T-cell (primary cell): ENCODE data around the gene DENND4A. TPM values are rescaled to one million over a fixed set of nuclear protein-coding genes. Genes with fewer than 3 reads are reported as not detected.

ENCODE experiments used
- ATAC-seq, 4 experiments: fragments of 200-7000 bp in 3 of 4; fragments of 150-1000 bp in 1 of 4; cut with Tn5 transposase; replicated peaks in 1 of 4; 1 replicate in 3 of 4; 2 replicates in 1 of 4; pipeline ENCODE4 v1.10.0; 2021; ENCODE audit warnings: moderate library complexity in 3 of 4, mild to moderate bottlenecking in 2 of 4, moderate number of reproducible peaks in 1 of 4
- CTCF ChIA-PET, 2 donors: fragments of 300-600 bp; sonication (Branson Sonifier 250); formaldehyde crosslinking; loops; one replicate each; lab custom pipeline; 2022; ENCODE audit warnings: antibody characterized with exemption in 2 of 2; lab: Charles Lee
- POLR2A ChIA-PET, 2 donors: fragments of 300-600 bp; sonication (Branson Sonifier 250); formaldehyde crosslinking; loops; one replicate each; lab custom pipeline; 2022; ENCODE audit warnings: antibody characterized with exemption in 2 of 2; lab: Charles Lee
- DNase-seq, 35 experiments: peaks; one replicate each; pipeline versions ENCODE4 v3.0.0 to v3.0.0-alpha.2; 2013 to 2023
- H3K27ac ChIP-seq: one replicate; pipeline ENCODE4 v1.5.1; 2013; ENCODE audit warnings: low read length
- H3K27me3 ChIP-seq, 2 experiments: replicated peaks in 1 of 2; 1 replicate in 1 of 2; 2 replicates in 1 of 2; pipeline versions ENCODE4 v1.6.1 to v1.7.0; 2013; ENCODE audit warnings: low read length in 1 of 2, mixed read lengths in 1 of 2; ENCODE audit not compliant: control insufficient read depth in 2 of 2, insufficient read depth in 2 of 2; ENCODE audit errors: extremely low read depth in 1 of 2
- H3K36me3 ChIP-seq, 2 donors: 1 replicate in 1 of 2; 2 replicates in 1 of 2; pipeline versions ENCODE4 v1.6.1 to v1.7.0; 2013; ENCODE audit warnings: low read length in 1 of 2; ENCODE audit not compliant: control insufficient read depth in 2 of 2, insufficient read depth in 1 of 2; ENCODE audit errors: extremely low read depth in 1 of 2
- H3K4me1 ChIP-seq, 2 experiments: 1 replicate in 1 of 2; 2 replicates in 1 of 2; pipeline versions ENCODE4 v1.6.1 to v1.7.0; 2013; ENCODE audit warnings: low read length in 2 of 2, mixed read lengths in 1 of 2; ENCODE audit not compliant: insufficient read depth in 2 of 2, control insufficient read depth in 1 of 2; ENCODE audit errors: extremely low read depth in 1 of 2
- H3K4me3 ChIP-seq, 2 donors: 1 replicate in 1 of 2; 2 replicates in 1 of 2; pipeline versions ENCODE4 v1.5.1 to v1.7.0; 2013; ENCODE audit warnings: mild to moderate bottlenecking in 2 of 2, low read length in 1 of 2, moderate library complexity in 1 of 2; ENCODE audit not compliant: control insufficient read depth in 1 of 2; ENCODE audit errors: extremely low read depth in 1 of 2
- H3K9me3 ChIP-seq: 2 replicates; pipeline ENCODE4 v1.7.0; 2013
- H3K27ac Mint-ChIP-seq, 2 donors: one replicate each; pipeline ENCODE4 v1.8.0; 2020 to 2021; ENCODE audit warnings: mild to moderate bottlenecking in 2 of 2, mixed read lengths in 2 of 2
- H3K27me3 Mint-ChIP-seq, 2 donors: one replicate each; pipeline ENCODE4 v1.8.0; 2021 to 2022; ENCODE audit warnings: mixed read lengths in 2 of 2
- H3K36me3 Mint-ChIP-seq: one replicate; pipeline ENCODE4 v1.8.0; 2021; ENCODE audit warnings: mixed read lengths
- H3K4me1 Mint-ChIP-seq, 3 donors: one replicate each; pipeline ENCODE4 v1.8.0; 2020 to 2022; ENCODE audit warnings: mixed read lengths in 3 of 3, mild to moderate bottlenecking in 1 of 3
- H3K4me3 Mint-ChIP-seq, 3 donors: one replicate each; pipeline ENCODE4 v1.8.0; 2020 to 2022; ENCODE audit warnings: mild to moderate bottlenecking in 3 of 3, mixed read lengths in 3 of 3, moderate library complexity in 3 of 3
- H3K9me3 Mint-ChIP-seq, 3 donors: one replicate each; pipeline ENCODE4 v1.8.0; 2020 to 2022; ENCODE audit warnings: mixed read lengths in 3 of 3
- WGBS: methylation state at CpG from one replicate; pipeline ENCODE4 v1.1.5; 2013; ENCODE audit warnings: missing lambda C conversion rate; ENCODE audit not compliant: insufficient coverage; 5-methylcytosine and 5-hydroxymethylcytosine counted together
- total RNA-seq, 35 experiments: library from RNA in 6 of 35; stranded (reverse) in 6 of 35; fragments of 120-200 nt in 1 of 35; gene quantifications; one replicate each; pipeline versions ENCODE4 v1.2.1 to v1.2.4 and lab custom pipeline; 2013 to 2026

The DENND4A gene
- total RNA-seq, 5 donors from 2014 or later (not counting 1 experiment from before 2014, with no cell fraction given): 49.7 to 76.3 (median 57.1) TPM

- Histone ChIP-seq H3K9me3 (no peaks in the 10 kb centered on the region), H3K36me3 (no peaks in the 10 kb centered on the region), H3K4me1 (peaks cover 0 to 8% of the 10 kb centered on the region in 2 experiments), H3K4me3 (no peak overlapping the region), H3K27ac (no peak overlapping the region), H3K27me3 (no peaks in the 10 kb centered on the region)
- Mint-ChIP-seq H3K4me1 (peaks cover 11 to 27% (median 18%) of the 10 kb centered on the region in 3 donors), H3K27ac (no peak overlapping the region), H3K9me3 (no peaks in the 10 kb centered on the region), H3K27me3 (no peaks in the 10 kb centered on the region), H3K4me3 (no peak overlapping the region), H3K36me3 (peaks cover 10% of the 10 kb centered on the region)
- WGBS: no CpG with 5 or more reads among the region's 1 CpG
- DNase-seq (no peak), ATAC-seq (no peak)
- CTCF ChIA-PET: no interaction called here
- POLR2A ChIA-PET: no interaction called here
Observed at GRCh38 chr15:65634356-65634755, 157.7 kb downstream of the DENND4A start.

DNA sequence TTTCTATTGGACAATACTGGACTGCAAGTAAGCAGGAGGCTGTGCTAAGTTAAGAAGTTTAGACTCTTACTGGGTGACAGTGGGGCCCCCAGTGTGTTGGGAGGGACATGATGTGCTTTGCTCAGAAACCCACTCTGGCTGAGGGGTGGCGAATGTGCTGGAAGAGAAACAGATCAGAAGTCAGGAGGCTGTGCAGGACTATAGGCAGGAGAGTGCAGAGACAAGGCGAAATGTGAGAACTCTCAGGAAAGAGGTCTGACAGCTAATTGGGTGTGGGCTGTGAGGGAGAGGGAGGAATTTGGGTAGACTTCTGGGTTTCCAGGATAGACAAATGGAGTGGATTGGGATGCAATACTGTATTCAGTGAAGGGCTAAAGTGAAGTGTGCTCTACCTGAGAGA, 158.3 kb downstream of the DENND4A start:
- H3K9me3 ChIP-seq: no peaks in the 10 kb centered on the region
- H3K4me1 ChIP-seq: peaks cover 0 to 8% of the 10 kb centered on the region in 2 experiments
- no peak overlapping the region for H3K27ac Mint-ChIP-seq
- CTCF ChIA-PET: no interaction called here
- ATAC-seq: no peak
- H3K4me3 ChIP-seq: no peak overlapping the region
- H3K9me3 Mint-ChIP-seq: no peaks in the 10 kb centered on the region
- POLR2A ChIA-PET: no interaction called here
- no peak for DNase-seq
- H3K36me3 Mint-ChIP-seq: peaks cover 14% of the 10 kb centered on the region
- no peaks in the 10 kb centered on the region for H3K27me3 Mint-ChIP-seq
- H3K4me3 Mint-ChIP-seq: no peak overlapping the region
- 86% methylated on average over 1 of the region's 2 CpGs for whole genome bisulfite sequencing
- H3K36me3 ChIP-seq: no peaks in the 10 kb centered on the region
- no peak overlapping the region for H3K27ac ChIP-seq
- H3K27me3 ChIP-seq: no peaks in the 10 kb centered on the region
- peaks cover 10 to 23% (median 16%) of the 10 kb centered on the region in 3 donors for H3K4me1 Mint-ChIP-seq

- Mint-ChIP-seq H3K27ac (peak overlapping the region in 1 of 2 donors; percentile 3), H3K36me3 (peaks cover 14% of the 10 kb centered on the region), H3K4me1 (peaks cover 4 to 17% (median 8%) of the 10 kb centered on the region in 3 donors), H3K9me3 (no peaks in the 10 kb centered on the region), H3K4me3 (no peak overlapping the region), H3K27me3 (no peaks in the 10 kb centered on the region)
- H3K36me3 ChIP-seq: no peaks in the 10 kb centered on the region
- no peaks in the 10 kb centered on the region for H3K9me3 ChIP-seq
- H3K4me1 ChIP-seq: peaks cover 0 to 8% of the 10 kb centered on the region in 2 experiments
- DNase-seq (no peak), ATAC-seq (no peak)
- H3K27ac ChIP-seq: no peak overlapping the region
- ChIA-PET POLR2A (no interaction called here), CTCF (interaction anchor here in 1 of 2 donors (0.6 kb wide), 1 partner anchor 224 kb away, joined by 4 read pairs; no protein-coding TSS in a partner anchor)
- H3K27me3 ChIP-seq: no peaks in the 10 kb centered on the region
- WGBS: 88% methylated on average over 2 of the region's 4 CpGs
- no peak overlapping the region for H3K4me3 ChIP-seq
Observed at GRCh38 chr15:65632780-65633375, 159.2 kb downstream of the DENND4A start.

DNA sequence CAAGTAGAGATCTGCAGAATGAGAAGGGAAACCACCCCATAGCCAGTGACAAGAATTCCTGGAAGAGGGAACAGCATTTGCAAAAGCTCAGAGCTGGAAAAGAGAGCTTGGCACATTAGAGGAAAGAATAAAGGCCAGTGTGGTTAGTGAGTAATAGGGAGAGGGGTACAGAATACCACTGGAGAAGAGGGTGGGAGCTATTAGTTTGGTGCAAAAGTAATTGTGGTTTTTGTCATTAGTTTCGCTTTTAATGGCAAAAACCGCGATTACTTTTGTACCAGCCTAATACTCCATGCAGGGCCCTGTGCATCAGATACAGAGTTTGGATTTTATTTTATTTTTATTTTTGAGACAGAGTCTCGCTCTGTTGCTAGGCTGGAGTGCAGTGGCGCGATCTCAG, 160.6 kb downstream of the DENND4A start:
- ChIA-PET POLR2A (interaction anchor here in 1 of 2 donors (0.6 kb wide), 1 partner anchor 238 kb away, joined by 3 read pairs; the partner anchor contains the start of gene RAB11A), CTCF (interaction anchor here in 1 of 2 donors (0.7 kb wide), 1 partner anchor 131 kb away, joined by 3 read pairs; no protein-coding TSS in a partner anchor)
- H3K4me1 Mint-ChIP-seq: peaks cover 4 to 14% (median 6%) of the 10 kb centered on the region in 3 donors
- DNase-seq (no peak), ATAC-seq (no peak)
- Histone ChIP-seq H3K27ac (no peak overlapping the region), H3K9me3 (no peaks in the 10 kb centered on the region), H3K36me3 (no peaks in the 10 kb centered on the region), H3K27me3 (no peaks in the 10 kb centered on the region), H3K4me3 (no peak overlapping the region), H3K4me1 (peaks cover 0 to 8% of the 10 kb centered on the region in 2 experiments)
- WGBS: 61% methylated on average over 4 of the region's 6 CpGs
- peak overlapping the region in 2 of 3 donors; percentile 50 to 59 for H3K4me3 Mint-ChIP-seq
- no peaks in the 10 kb centered on the region for H3K27me3 Mint-ChIP-seq
- H3K27ac Mint-ChIP-seq: no peak overlapping the region
- peaks cover 14% of the 10 kb centered on the region for H3K36me3 Mint-ChIP-seq
- no peaks in the 10 kb centered on the region for H3K9me3 Mint-ChIP-seq

- ATAC-seq (no peak), DNase-seq (no peak)
- Histone ChIP-seq H3K27me3 (no peaks in the 10 kb centered on the region), H3K4me3 (no peak overlapping the region), H3K36me3 (no peaks in the 10 kb centered on the region), H3K9me3 (no peaks in the 10 kb centered on the region), H3K27ac (no peak overlapping the region), H3K4me1 (peaks cover 0 to 8% of the 10 kb centered on the region in 2 experiments)
- H3K4me1 Mint-ChIP-seq: peaks cover 4 to 14% (median 6%) of the 10 kb centered on the region in 3 donors
- whole genome bisulfite sequencing: 42% methylated on average over 5 of the region's 5 CpGs
- peak overlapping the region in 1 of 3 donors; percentile 50 for H3K4me3 Mint-ChIP-seq
- H3K36me3 Mint-ChIP-seq: peaks cover 20% of the 10 kb centered on the region
- ChIA-PET CTCF (interaction anchor here (0.5 to 0.7 kb wide), 2 partner anchors 63 to 131 kb away, joined by 3 read pairs; no protein-coding TSS in a partner anchor), POLR2A (no interaction called here)
- no peak overlapping the region for H3K27ac Mint-ChIP-seq
- H3K27me3 Mint-ChIP-seq: no peaks in the 10 kb centered on the region
- H3K9me3 Mint-ChIP-seq: no peaks in the 10 kb centered on the region
Observed at GRCh38 chr15:65630760-65631159, 161.3 kb downstream of the DENND4A start.

DNA sequence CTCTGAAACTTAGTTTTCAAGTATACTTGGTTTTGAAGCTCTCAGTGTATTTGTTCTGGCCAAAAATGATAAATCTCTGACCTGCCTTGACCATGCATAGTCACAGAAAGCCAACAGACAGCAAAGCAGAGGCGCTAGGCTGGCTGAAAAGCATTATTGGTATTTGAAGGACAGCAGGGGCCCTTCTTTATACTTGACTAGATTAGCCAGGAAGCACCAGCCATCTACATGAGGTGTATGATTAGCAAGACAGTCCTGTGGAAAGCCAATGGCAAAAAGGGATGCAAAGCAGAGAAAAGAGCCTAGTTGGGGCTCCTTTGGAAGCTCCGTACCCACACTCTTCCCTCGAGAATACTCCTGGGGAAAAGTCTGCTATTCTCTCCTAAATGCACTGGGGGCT, 162.5 kb downstream of the DENND4A start:
- Histone ChIP-seq H3K4me3 (no peak overlapping the region), H3K36me3 (peaks cover 0 to 6% of the 10 kb centered on the region in 2 donors), H3K9me3 (no peaks in the 10 kb centered on the region), H3K27ac (no peak overlapping the region), H3K4me1 (peaks cover 0 to 8% of the 10 kb centered on the region in 2 experiments), H3K27me3 (no peaks in the 10 kb centered on the region)
- ATAC-seq: no peak
- H3K9me3 Mint-ChIP-seq: no peaks in the 10 kb centered on the region
- POLR2A ChIA-PET: no interaction called here
- CTCF ChIA-PET: no interaction called here
- WGBS: 100% methylated on average over 1 of the region's 3 CpGs
- H3K4me1 Mint-ChIP-seq: peaks cover 4 to 14% (median 6%) of the 10 kb centered on the region in 3 donors
- no peak overlapping the region for H3K4me3 Mint-ChIP-seq
- no peaks in the 10 kb centered on the region for H3K27me3 Mint-ChIP-seq
- no peak overlapping the region for H3K27ac Mint-ChIP-seq
- DNase-seq: no peak
- peaks cover 32% of the 10 kb centered on the region for H3K36me3 Mint-ChIP-seq
